ENCODE results near the gene GPATCH1.
A peak's percentile ranks its signal among the peaks of the same experiment; 100 is the strongest.

The GPATCH1 gene

GRCh38 chr19:33050110-33050509 lies 30.9 kb upstream of the GPATCH1 start:
- Histone ChIP-seq H3K9me3 (ENCODE audit: control insufficient read depth, insufficient read depth, low read depth, low read length) (no peaks in the 10 kb centered on the region), H3K27ac (ENCODE audit: extremely low read depth, low read depth, low read length) (no peak overlapping the region), H3K4me1 (ENCODE audit: control insufficient read depth, insufficient read depth, low read length) (peaks cover 49% of the 10 kb centered on the region), H3K36me3 (ENCODE audit: control insufficient read depth in 2 of 2, insufficient read depth in 1 of 2, low read length in 2 of 2) (peaks cover 5 to 39% of the 10 kb centered on the region in 2 experiments), H3K4me3 (ENCODE audit: low read depth, low read length) (no peak overlapping the region)
- TF ChIP-seq ZNF785 (tag by site-specific recombination; IDR thresholded peaks at IDR 0.05) = no peak
- TF ChIP-seq ZXDB (tag by site-specific recombination; IDR thresholded peaks at IDR 0.05) = 0 out of 2 replicates have a peak, but pooled peaks have one; percentile 16
- TF ChIP-seq ZNF664 (tag by site-specific recombination; IDR thresholded peaks at IDR 0.05) = peak; percentile 63
- TF ChIP-seq, protein P1, sequence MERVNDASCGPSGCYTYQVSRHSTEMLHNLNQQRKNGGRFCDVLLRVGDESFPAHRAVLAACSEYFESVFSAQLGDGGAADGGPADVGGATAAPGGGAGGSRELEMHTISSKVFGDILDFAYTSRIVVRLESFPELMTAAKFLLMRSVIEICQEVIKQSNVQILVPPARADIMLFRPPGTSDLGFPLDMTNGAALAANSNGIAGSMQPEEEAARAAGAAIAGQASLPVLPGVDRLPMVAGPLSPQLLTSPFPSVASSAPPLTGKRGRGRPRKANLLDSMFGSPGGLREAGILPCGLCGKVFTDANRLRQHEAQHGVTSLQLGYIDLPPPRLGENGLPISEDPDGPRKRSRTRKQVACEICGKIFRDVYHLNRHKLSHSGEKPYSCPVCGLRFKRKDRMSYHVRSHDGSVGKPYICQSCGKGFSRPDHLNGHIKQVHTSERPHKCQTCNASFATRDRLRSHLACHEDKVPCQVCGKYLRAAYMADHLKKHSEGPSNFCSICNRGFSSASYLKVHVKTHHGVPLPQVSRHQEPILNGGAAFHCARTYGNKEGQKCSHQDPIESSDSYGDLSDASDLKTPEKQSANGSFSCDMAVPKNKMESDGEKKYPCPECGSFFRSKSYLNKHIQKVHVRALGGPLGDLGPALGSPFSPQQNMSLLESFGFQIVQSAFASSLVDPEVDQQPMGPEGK (tag by site-specific recombination; IDR thresholded peaks at IDR 0.05) = peak; percentile 16; the same call in 1 of the 2 replicates
- TF ChIP-seq ZNF16 (tag by site-specific recombination; IDR thresholded peaks at IDR 0.05; ENCODE audit: low read depth) = no peak
- TF ChIP-seq MEIS1 (CRISPR knock-in tag; IDR thresholded peaks at IDR 0.05; ENCODE audit: borderline replicate concordance) = no peak
- TF ChIP-seq ATF2 (tag by site-specific recombination; IDR thresholded peaks at IDR 0.05; ENCODE audit: low read depth) = peak; percentile 25; the same call in 1 of the 2 replicates
- TF ChIP-seq ZSCAN30 (tag by site-specific recombination; IDR thresholded peaks at IDR 0.05) = no peak
- no peak for TF ChIP-seq PRDM1 (tag by site-specific recombination; IDR thresholded peaks at IDR 0.05)
- ChIA-PET POLR2A (interaction anchor here (1.0 to 4.6 kb wide), 3 partner anchors 9 to 28 kb away, joined by 3 to 26 read pairs (median 4); no protein-coding TSS in a partner anchor), CTCF (interaction anchor here (1.0 to 1.5 kb wide), 2 partner anchors 14 to 55 kb away, joined by 3 to 8 read pairs; no protein-coding TSS in a partner anchor)

DNA sequence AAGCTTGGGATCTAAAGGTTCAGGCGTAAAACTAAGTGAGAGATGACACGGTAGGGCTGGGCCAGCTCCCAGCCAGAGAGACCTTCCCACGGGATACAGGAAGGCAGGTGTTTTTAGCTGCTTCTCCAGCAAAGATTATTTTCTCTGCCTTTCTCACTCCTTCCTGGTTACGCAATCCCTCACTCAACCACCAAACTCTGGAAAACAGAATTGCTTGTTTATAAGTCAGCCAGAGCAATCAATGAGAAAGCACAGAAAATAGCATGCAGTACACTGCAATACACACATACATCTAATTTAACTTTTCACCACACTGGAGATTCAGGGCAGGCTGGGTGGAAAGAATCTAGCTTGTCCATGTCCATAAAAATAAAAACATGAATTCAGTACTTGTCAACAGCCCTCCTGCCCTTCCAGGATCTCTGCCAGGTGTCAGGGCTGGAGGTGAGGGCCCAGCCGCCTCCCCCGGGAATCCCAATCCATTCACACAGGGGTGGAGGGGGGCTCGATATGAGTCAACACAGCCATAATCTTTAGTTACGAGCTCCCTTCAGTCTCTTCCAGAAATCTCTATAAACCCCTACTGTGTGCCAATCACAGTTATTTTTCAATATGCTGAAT lies 28.5 kb upstream of the GPATCH1 start:
- POLR2A ChIA-PET = interaction anchor here (0.6 to 3.0 kb wide), 9 partner anchors 8 to 124 kb away, joined by 3 to 10 read pairs (median 5); no protein-coding TSS in a partner anchor
- Histone ChIP-seq H3K27ac (ENCODE audit: extremely low read depth, low read depth, low read length) (peak overlapping the region; percentile 47), H3K4me1 (ENCODE audit: control insufficient read depth, insufficient read depth, low read length) (peaks cover 52% of the 10 kb centered on the region), H3K4me3 (ENCODE audit: low read depth, low read length) (no peak overlapping the region), H3K36me3 (ENCODE audit: control insufficient read depth in 2 of 2, insufficient read depth in 1 of 2, low read length in 2 of 2) (peaks cover 5 to 44% of the 10 kb centered on the region in 2 experiments), H3K9me3 (ENCODE audit: control insufficient read depth, insufficient read depth, low read depth, low read length) (no peaks in the 10 kb centered on the region; the same call in 1 of the 2 replicates)
- CTCF ChIA-PET = interaction anchor here (0.6 to 2.6 kb wide), 8 partner anchors 8 to 672 kb away, joined by 3 to 9 read pairs (median 4); no protein-coding TSS in a partner anchor
- TF ChIP-seq GLIS1 (tag by site-specific recombination; IDR thresholded peaks at IDR 0.05) (peak; percentile 62), ZNF530 (tag by site-specific recombination; IDR thresholded peaks at IDR 0.05; ENCODE audit: low read depth) (no peak), ZNF561 (tag by site-specific recombination; IDR thresholded peaks at IDR 0.05; ENCODE audit: borderline replicate concordance) (peak; percentile 42; the same call in 1 of the 2 replicates), ZBTB21 (tag by site-specific recombination; IDR thresholded peaks at IDR 0.05) (peak; percentile 17; the same call in 1 of the 2 replicates), SP7 (tag by site-specific recombination; IDR thresholded peaks at IDR 0.05) (peak; percentile 40), PRDM1 (tag by site-specific recombination; IDR thresholded peaks at IDR 0.05) (peak; percentile 96), ZFP69B (tag by site-specific recombination; IDR thresholded peaks at IDR 0.05) (0 out of 2 replicates have a peak, but pooled peaks have one; percentile 21), BCL11A (tag by site-specific recombination; IDR thresholded peaks at IDR 0.05; ENCODE audit: low read depth) (peak; percentile 43; the same call in 1 of the 2 replicates), ZNF366 (tag by site-specific recombination; conservative IDR thresholded peaks at IDR 0.05) (peak; percentile 58; the same call in 1 of the 2 replicates)
- TF ChIP-seq, protein P2, sequence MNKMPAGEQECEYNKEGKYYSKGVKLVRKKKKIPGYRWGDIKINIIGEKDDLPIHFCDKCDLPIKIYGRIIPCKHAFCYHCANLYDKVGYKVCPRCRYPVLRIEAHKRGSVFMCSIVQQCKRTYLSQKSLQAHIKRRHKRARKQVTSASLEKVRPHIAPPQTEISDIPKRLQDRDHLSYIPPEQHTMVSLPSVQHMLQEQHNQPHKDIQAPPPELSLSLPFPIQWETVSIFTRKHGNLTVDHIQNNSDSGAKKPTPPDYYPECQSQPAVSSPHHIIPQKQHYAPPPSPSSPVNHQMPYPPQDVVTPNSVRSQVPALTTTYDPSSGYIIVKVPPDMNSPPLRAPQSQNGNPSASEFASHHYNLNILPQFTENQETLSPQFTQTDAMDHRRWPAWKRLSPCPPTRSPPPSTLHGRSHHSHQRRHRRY (tag by site-specific recombination; IDR thresholded peaks at IDR 0.05) = no peak
- TF ChIP-seq, protein P1 (tag by site-specific recombination; IDR thresholded peaks at IDR 0.05) = peak; percentile 60; the same call in 1 of the 2 replicates
- TF ChIP-seq, protein P3, sequence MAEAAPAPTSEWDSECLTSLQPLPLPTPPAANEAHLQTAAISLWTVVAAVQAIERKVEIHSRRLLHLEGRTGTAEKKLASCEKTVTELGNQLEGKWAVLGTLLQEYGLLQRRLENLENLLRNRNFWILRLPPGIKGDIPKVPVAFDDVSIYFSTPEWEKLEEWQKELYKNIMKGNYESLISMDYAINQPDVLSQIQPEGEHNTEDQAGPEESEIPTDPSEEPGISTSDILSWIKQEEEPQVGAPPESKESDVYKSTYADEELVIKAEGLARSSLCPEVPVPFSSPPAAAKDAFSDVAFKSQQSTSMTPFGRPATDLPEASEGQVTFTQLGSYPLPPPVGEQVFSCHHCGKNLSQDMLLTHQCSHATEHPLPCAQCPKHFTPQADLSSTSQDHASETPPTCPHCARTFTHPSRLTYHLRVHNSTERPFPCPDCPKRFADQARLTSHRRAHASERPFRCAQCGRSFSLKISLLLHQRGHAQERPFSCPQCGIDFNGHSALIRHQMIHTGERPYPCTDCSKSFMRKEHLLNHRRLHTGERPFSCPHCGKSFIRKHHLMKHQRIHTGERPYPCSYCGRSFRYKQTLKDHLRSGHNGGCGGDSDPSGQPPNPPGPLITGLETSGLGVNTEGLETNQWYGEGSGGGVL (tag by site-specific recombination; IDR thresholded peaks at IDR 0.05) = peak; percentile 31; the same call in 1 of the 2 replicates
- TF ChIP-seq, protein P4, sequence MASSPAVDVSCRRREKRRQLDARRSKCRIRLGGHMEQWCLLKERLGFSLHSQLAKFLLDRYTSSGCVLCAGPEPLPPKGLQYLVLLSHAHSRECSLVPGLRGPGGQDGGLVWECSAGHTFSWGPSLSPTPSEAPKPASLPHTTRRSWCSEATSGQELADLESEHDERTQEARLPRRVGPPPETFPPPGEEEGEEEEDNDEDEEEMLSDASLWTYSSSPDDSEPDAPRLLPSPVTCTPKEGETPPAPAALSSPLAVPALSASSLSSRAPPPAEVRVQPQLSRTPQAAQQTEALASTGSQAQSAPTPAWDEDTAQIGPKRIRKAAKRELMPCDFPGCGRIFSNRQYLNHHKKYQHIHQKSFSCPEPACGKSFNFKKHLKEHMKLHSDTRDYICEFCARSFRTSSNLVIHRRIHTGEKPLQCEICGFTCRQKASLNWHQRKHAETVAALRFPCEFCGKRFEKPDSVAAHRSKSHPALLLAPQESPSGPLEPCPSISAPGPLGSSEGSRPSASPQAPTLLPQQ (tag by site-specific recombination; IDR thresholded peaks at IDR 0.05) = 0 out of 2 replicates have a peak, but pooled peaks have one; percentile 41
